NCI-H226 (cell line): ENCODE data around the gene NFE2L2.
"Not testable (repeated sequence)": the region's sequence is repeated elsewhere in the genome, so short reads cannot be mapped to it uniquely, and the experiment has no call there.

Source experiments
- DNase-seq: peaks from one replicate; pipeline ENCODE4 v3.0.0-alpha.2; 2015

NFE2L2 gene

GRCh38 chr2:177231270-177231669, 33.3 kb downstream of the NFE2L2 start:
- no peak for DNase-seq

- DNase-seq = no peak
Observed at GRCh38 chr2:177229442-177230242, 34.9 kb downstream of the NFE2L2 start.

- DNase-seq = no peak
Observed at GRCh38 chr2:177225965-177226360, 38.6 kb downstream of the NFE2L2 start.

- not testable (repeated sequence) for DNase-seq
Observed at GRCh38 chr2:177223436-177223835, 41.1 kb downstream of the NFE2L2 start.

GRCh38 chr2:177221970-177222369, 42.6 kb downstream of the NFE2L2 start:
- DNase-seq = no peak

- no peak for DNase-seq
Observed at GRCh38 chr2:177221534-177221933, 43.0 kb downstream of the NFE2L2 start.

GRCh38 chr2:177219787-177220186, 44.7 kb downstream of the NFE2L2 start:
- not testable (repeated sequence) for DNase-seq

- no peak for DNase-seq
Observed at GRCh38 chr2:177217247-177217843, 47.2 kb downstream of the NFE2L2 start.

- peak; percentile 93 for DNase-seq
Observed at GRCh38 chr2:177212891-177213856, 51.4 kb downstream of the NFE2L2 start.

GRCh38 chr2:177212106-177212890, 52.2 kb downstream of the NFE2L2 start, which contains the start of gene HNRNPA3:
HNRNPA3 (plus strand) TSS chr2:177212794; CDS start chr2:177212800, 6 bp downstream.
- DNase-seq = peak; percentile 99

GRCh38 chr2:177211576-177212105, 52.9 kb downstream of the NFE2L2 start:
- DNase-seq = no peak

GRCh38 chr2:177211169-177211568, 53.4 kb downstream of the NFE2L2 start:
- DNase-seq = no peak

GRCh38 chr2:177207101-177207500, 57.4 kb downstream of the NFE2L2 start:
- no peak for DNase-seq

- DNase-seq = no peak
Observed at GRCh38 chr2:177204417-177204816, 60.1 kb downstream of the NFE2L2 start.

- DNase-seq = no peak
Observed at GRCh38 chr2:177201919-177202346, 62.6 kb downstream of the NFE2L2 start.

GRCh38 chr2:177200419-177200818, 64.1 kb downstream of the NFE2L2 start:
- not testable (repeated sequence) for DNase-seq

- DNase-seq = no peak
Observed at GRCh38 chr2:177195194-177195593, 69.3 kb downstream of the NFE2L2 start.

- DNase-seq = no peak
Observed at GRCh38 chr2:177193240-177193639, 71.3 kb downstream of the NFE2L2 start.

GRCh38 chr2:177192788-177193187, 71.7 kb downstream of the NFE2L2 start:
- no peak for DNase-seq

GRCh38 chr2:177190941-177191340, 73.6 kb downstream of the NFE2L2 start:
- no peak for DNase-seq

GRCh38 chr2:177188482-177189469, 75.8 kb downstream of the NFE2L2 start:
- no peak for DNase-seq
